ENCODE data around the gene DGKH.
"Not testable (repeated sequence)": the region's sequence is repeated elsewhere in the genome, so short reads cannot be mapped to it uniquely, and the experiment has no call there.

DGKH gene

GRCh38 chr13:42086582-42086981 is 38.1 kb downstream of the DGKH start:
- FAIRE-seq, result no peak

GRCh38 chr13:42094516-42095040 is 46.1 kb downstream of the DGKH start:
- FAIRE-seq (no peak), DNase-seq (ENCODE audit: insufficient read length, low spot score) (no peak)
- TF ChIP-seq POLR2AphosphoS5 (IDR thresholded peaks at IDR 0.05; ENCODE audit: low read depth, low read length) (no peak), PAX5 (IDR thresholded peaks at IDR 0.05; ENCODE audit: insufficient read depth, low read length, severe bottlenecking) (no peak), POLR2A (IDR thresholded peaks at IDR 0.05; ENCODE audit: low read depth, low read length) (no peak), POU2F2 (IDR thresholded peaks at IDR 0.05; ENCODE audit: low read depth, low read length) (no peak), SPI1 (IDR thresholded peaks at IDR 0.05; ENCODE audit: low read depth, low read length) (no peak), TAF1 (IDR thresholded peaks at IDR 0.05; ENCODE audit: low read depth, low read length) (no peak)

More at GRCh38 chr13:42086582-42086981, 38.1 kb downstream of the DGKH start:
- TF ChIP-seq POLR2AphosphoS5 (IDR thresholded peaks at IDR 0.05; ENCODE audit: low read depth, low read length) (no peak), POLR2A (IDR thresholded peaks at IDR 0.05; ENCODE audit: low read depth, low read length) (no peak), SPI1 (IDR thresholded peaks at IDR 0.05; ENCODE audit: low read depth, low read length) (no peak), PAX5 (IDR thresholded peaks at IDR 0.05; ENCODE audit: insufficient read depth, low read length, severe bottlenecking) (no peak), TAF1 (IDR thresholded peaks at IDR 0.05; ENCODE audit: low read depth, low read length) (no peak), POU2F2 (IDR thresholded peaks at IDR 0.05; ENCODE audit: low read depth, low read length) (no peak)
- DNase-seq (ENCODE audit: insufficient read length, low spot score), result no peak

- not testable (repeated sequence) for FAIRE-seq; DNase-seq (ENCODE audit: insufficient read length, low spot score)
These were observed 47.8 kb downstream of the DGKH start for GRCh38 chr13:42096222-42096621.

GRCh38 chr13:42099962-42100675 is 51.7 kb downstream of the DGKH start:
- DNase-seq (ENCODE audit: insufficient read length, low spot score) (no peak), FAIRE-seq (no peak)
- TF ChIP-seq SPI1 (IDR thresholded peaks at IDR 0.05; ENCODE audit: low read depth, low read length) (no peak), PAX5 (IDR thresholded peaks at IDR 0.05; ENCODE audit: insufficient read depth, low read length, severe bottlenecking) (no peak), TAF1 (IDR thresholded peaks at IDR 0.05; ENCODE audit: low read depth, low read length) (no peak), POLR2A (IDR thresholded peaks at IDR 0.05; ENCODE audit: low read depth, low read length) (no peak), POLR2AphosphoS5 (IDR thresholded peaks at IDR 0.05; ENCODE audit: low read depth, low read length) (no peak), POU2F2 (IDR thresholded peaks at IDR 0.05; ENCODE audit: low read depth, low read length) (no peak)

GRCh38 chr13:42100960-42101359 is 52.5 kb downstream of the DGKH start:
- no peak for FAIRE-seq
- no peak for DNase-seq (ENCODE audit: insufficient read length, low spot score)
- no peak for TF ChIP-seq POLR2AphosphoS5 (IDR thresholded peaks at IDR 0.05; ENCODE audit: low read depth, low read length)

GRCh38 chr13:42101821-42102585 is 53.6 kb downstream of the DGKH start:
- FAIRE-seq, result peak; percentile 60
- no peak for DNase-seq (ENCODE audit: insufficient read length, low spot score)

GRCh38 chr13:42102961-42103865 is 54.8 kb downstream of the DGKH start:
- DNase-seq (ENCODE audit: insufficient read length, low spot score) (no peak), FAIRE-seq (no peak)
- TF ChIP-seq POLR2AphosphoS5 (IDR thresholded peaks at IDR 0.05; ENCODE audit: low read depth, low read length) (no peak), POU2F2 (IDR thresholded peaks at IDR 0.05; ENCODE audit: low read depth, low read length) (no peak), POLR2A (IDR thresholded peaks at IDR 0.05; ENCODE audit: low read depth, low read length) (no peak), SPI1 (IDR thresholded peaks at IDR 0.05; ENCODE audit: low read depth, low read length) (no peak), PAX5 (IDR thresholded peaks at IDR 0.05; ENCODE audit: insufficient read depth, low read length, severe bottlenecking) (no peak), TAF1 (IDR thresholded peaks at IDR 0.05; ENCODE audit: low read depth, low read length) (no peak)

More at GRCh38 chr13:42101821-42102585, 53.6 kb downstream of the DGKH start:
- TF ChIP-seq POLR2AphosphoS5 (IDR thresholded peaks at IDR 0.05; ENCODE audit: low read depth, low read length) (no peak), SPI1 (IDR thresholded peaks at IDR 0.05; ENCODE audit: low read depth, low read length) (no peak), PAX5 (IDR thresholded peaks at IDR 0.05; ENCODE audit: insufficient read depth, low read length, severe bottlenecking) (no peak), POLR2A (IDR thresholded peaks at IDR 0.05; ENCODE audit: low read depth, low read length) (no peak)

- DNase-seq (ENCODE audit: insufficient read length, low spot score) (no peak), FAIRE-seq (no peak)
- no peak for TF ChIP-seq POU2F2 (IDR thresholded peaks at IDR 0.05; ENCODE audit: low read depth, low read length)
- no peak for TF ChIP-seq PAX5 (IDR thresholded peaks at IDR 0.05; ENCODE audit: insufficient read depth, low read length, severe bottlenecking)
- TF ChIP-seq POLR2AphosphoS5 (IDR thresholded peaks at IDR 0.05; ENCODE audit: low read depth, low read length), result no peak
- no peak for TF ChIP-seq POLR2A (IDR thresholded peaks at IDR 0.05; ENCODE audit: low read depth, low read length)
- no peak for TF ChIP-seq TAF1 (IDR thresholded peaks at IDR 0.05; ENCODE audit: low read depth, low read length)
- no peak for TF ChIP-seq SPI1 (IDR thresholded peaks at IDR 0.05; ENCODE audit: low read depth, low read length)
These were observed 58.5 kb downstream of the DGKH start for GRCh38 chr13:42106998-42107397.

GRCh38 chr13:42107421-42107820 is 59.0 kb downstream of the DGKH start:
- TF ChIP-seq POLR2A (IDR thresholded peaks at IDR 0.05; ENCODE audit: low read depth, low read length) (no peak), SPI1 (IDR thresholded peaks at IDR 0.05; ENCODE audit: low read depth, low read length) (no peak), POLR2AphosphoS5 (IDR thresholded peaks at IDR 0.05; ENCODE audit: low read depth, low read length) (no peak), PAX5 (IDR thresholded peaks at IDR 0.05; ENCODE audit: insufficient read depth, low read length, severe bottlenecking) (no peak), TAF1 (IDR thresholded peaks at IDR 0.05; ENCODE audit: low read depth, low read length) (no peak), POU2F2 (IDR thresholded peaks at IDR 0.05; ENCODE audit: low read depth, low read length) (no peak)
- DNase-seq (ENCODE audit: insufficient read length, low spot score) (no peak), FAIRE-seq (no peak)
